Measurements from ENCODE around the gene NCDN.

GRCh38 chr1:35569936-35570335 is 12.3 kb downstream of the NCDN start:
- TF ChIP-seq EZH2 (IDR thresholded peaks at IDR 0.05; ENCODE audit: borderline replicate concordance) = no peak
- TF ChIP-seq CTCF (IDR thresholded peaks at IDR 0.05; ENCODE audit: poor library complexity) = no peak
- no peak for TF ChIP-seq EZH2phosphoT487 (IDR thresholded peaks at IDR 0.05; ENCODE audit: low read depth, severe bottlenecking, unreplicated experiment)
